Measurements from ENCODE around the gene SMG7. TPM values are rescaled to one million over a fixed set of nuclear protein-coding genes. Genes with fewer than 3 reads are reported as not detected.

SMG7 gene
- total RNA-seq, 2 experiments from 2014 or later = 35.2 to 39.1 TPM

- H3K9me3 ChIP-seq (ENCODE audit: control insufficient read depth in 1 of 2, insufficient read depth in 1 of 2, low read length in 2 of 2) = no peaks in the 10 kb centered on the region
- POLR2A ChIA-PET = no interaction called here
Measured at GRCh38 chr1:183577897-183578465, 105.7 kb downstream of the SMG7 start.

GRCh38 chr1:183578856-183579255 is 106.6 kb downstream of the SMG7 start:
- no peak for TF ChIP-seq CTCF (IDR thresholded peaks at IDR 0.05)
- no peak overlapping the region for H3K27ac ChIP-seq (ENCODE audit: low read depth in 1 of 2, low read length in 2 of 2)
- Mint-ChIP-seq H3K36me3 (ENCODE audit: low read depth) (no peaks in the 10 kb centered on the region), H3K27ac (no peak overlapping the region), H3K27me3 (no peaks in the 10 kb centered on the region), H3K4me3 (no peak overlapping the region), H3K9me3 (no peaks in the 10 kb centered on the region), H3K4me1 (ENCODE audit: low read depth) (peaks cover 10% of the 10 kb centered on the region)
- POLR2A ChIA-PET = no interaction called here
- intact Hi-C loops (cut with DNase I, micrococcal nuclease) = no loop called here
- H3K4me3 ChIP-seq (ENCODE audit: low read length) = no peak overlapping the region
- peaks cover 9% of the 10 kb centered on the region for H3K4me1 ChIP-seq (ENCODE audit: insufficient read depth, low read length)
- H3K27me3 ChIP-seq (ENCODE audit: control insufficient read depth in 1 of 2, insufficient read depth in 2 of 2, low read length in 2 of 2) = no peaks in the 10 kb centered on the region
- CTCF ChIA-PET = no interaction called here
- no peaks in the 10 kb centered on the region for H3K9me3 ChIP-seq (ENCODE audit: control insufficient read depth in 1 of 2, insufficient read depth in 1 of 2, low read length in 2 of 2)
- DNase-seq (no peak), ATAC-seq (ENCODE audit: poor library complexity) (no peak)
- no peaks in the 10 kb centered on the region for H3K36me3 ChIP-seq (ENCODE audit: insufficient read depth, low read length)

More at GRCh38 chr1:183577897-183578465, 105.7 kb downstream of the SMG7 start:
- Mint-ChIP-seq H3K36me3 (ENCODE audit: low read depth) (no peaks in the 10 kb centered on the region), H3K4me3 (no peak overlapping the region), H3K4me1 (ENCODE audit: low read depth) (peaks cover 10% of the 10 kb centered on the region), H3K27me3 (no peaks in the 10 kb centered on the region), H3K27ac (no peak overlapping the region), H3K9me3 (no peaks in the 10 kb centered on the region)
- Histone ChIP-seq H3K4me1 (ENCODE audit: insufficient read depth, low read length) (peaks cover 9% of the 10 kb centered on the region), H3K27ac (ENCODE audit: low read depth in 1 of 2, low read length in 2 of 2) (no peak overlapping the region), H3K36me3 (ENCODE audit: insufficient read depth, low read length) (no peaks in the 10 kb centered on the region), H3K27me3 (ENCODE audit: control insufficient read depth in 1 of 2, insufficient read depth in 2 of 2, low read length in 2 of 2) (no peaks in the 10 kb centered on the region), H3K4me3 (ENCODE audit: low read length) (no peak overlapping the region)
- no peak for ATAC-seq (ENCODE audit: poor library complexity)
- CTCF ChIA-PET = no interaction called here
- intact Hi-C loops (cut with DNase I, micrococcal nuclease) = no loop called here
- DNase-seq = no peak
- TF ChIP-seq CTCF (IDR thresholded peaks at IDR 0.05) = no peak

GRCh38 chr1:183580281-183580682 is 108.0 kb downstream of the SMG7 start:
- intact Hi-C loops (cut with DNase I, micrococcal nuclease) = loop anchor here in 1 of 2 experiments (5.0 kb wide), 1 partner anchor 1778 kb away; no protein-coding TSS in a partner anchor
- Mint-ChIP-seq H3K4me1 (ENCODE audit: low read depth) (peaks cover 10% of the 10 kb centered on the region), H3K27ac (peak overlapping the region; percentile 22), H3K27me3 (no peaks in the 10 kb centered on the region), H3K4me3 (peak overlapping the region; percentile 59), H3K9me3 (no peaks in the 10 kb centered on the region), H3K36me3 (ENCODE audit: low read depth) (no peaks in the 10 kb centered on the region)
- DNase-seq (peak in 4 of 14 experiments; percentile 32 to 50 (median 44)), ATAC-seq (ENCODE audit: poor library complexity) (peak; percentile 56)
- Histone ChIP-seq H3K27me3 (ENCODE audit: control insufficient read depth in 1 of 2, insufficient read depth in 2 of 2, low read length in 2 of 2) (no peaks in the 10 kb centered on the region), H3K27ac (ENCODE audit: low read depth in 1 of 2, low read length in 2 of 2) (no peak overlapping the region), H3K4me3 (ENCODE audit: low read length) (no peak overlapping the region), H3K9me3 (ENCODE audit: control insufficient read depth in 1 of 2, insufficient read depth in 1 of 2, low read length in 2 of 2) (no peaks in the 10 kb centered on the region), H3K4me1 (ENCODE audit: insufficient read depth, low read length) (peaks cover 9% of the 10 kb centered on the region), H3K36me3 (ENCODE audit: insufficient read depth, low read length) (no peaks in the 10 kb centered on the region)
- peak; percentile 8 for TF ChIP-seq CTCF (IDR thresholded peaks at IDR 0.05)
- POLR2A ChIA-PET = interaction anchor here (1.0 to 1.4 kb wide), 3 partner anchors 9 to 15 kb away, joined by 3 to 10 read pairs (median 3); no protein-coding TSS in a partner anchor
- CTCF ChIA-PET = interaction anchor here (0.7 kb wide), 1 partner anchor 363 kb away, joined by 3 read pairs; no protein-coding TSS in a partner anchor
